Prostate gland (tissue), 2 donors: ENCODE results near the gene USP10.

ENCODE experiments used
- CTCF ChIP-seq, 4 experiments: fragments of 200-600 bp in 2 of 4; fragments of 450-650 bp in 2 of 4; sonication (generic) in 2 of 4; IDR thresholded peaks; 1 replicate in 3 of 4; 2 replicates in 1 of 4; pipeline ENCODE4 v1.5.1; 2016 to 2019; ENCODE audit warnings: antibody characterized with exemption in 4 of 4, mild to moderate bottlenecking in 2 of 4, moderate library complexity in 2 of 4
- POLR2A ChIP-seq: fragments of 450-650 bp; IDR thresholded peaks from one replicate; pipeline ENCODE4 v1.6.1; 2016; ENCODE audit warnings: antibody characterized with exemption, mild to moderate bottlenecking
- POLR2AphosphoS5 ChIP-seq: sonication (generic); formaldehyde crosslinking; IDR thresholded peaks from one replicate; pipeline ENCODE4 v1.6.1; 2017; ENCODE audit warnings: antibody characterized with exemption

- TF ChIP-seq CTCF (IDR thresholded peaks at IDR 0.05): no peak
- TF ChIP-seq POLR2A: no peak
- no peak for TF ChIP-seq POLR2AphosphoS5
These were observed 91.3 kb downstream of the USP10 start for GRCh38 chr16:84791088-84791487.
